Measurements from ENCODE around the gene SLF2. TPM values are rescaled to one million over a fixed set of nuclear protein-coding genes. Genes with fewer than 3 reads are reported as not detected.

The SLF2 gene
- total RNA-seq, 1 experiment from 2014 or later = 43.0 TPM

GRCh38 chr10:100930368-100930767 is 17.6 kb downstream of the SLF2 start:
- intact Hi-C loops (cut with micrococcal nuclease) = no loop called here
- POLR2A ChIA-PET = interaction anchor here (1.0 kb wide), 1 partner anchor 52 kb away, joined by 3 read pairs; no protein-coding TSS in a partner anchor
- ATAC-seq (peak; percentile 76), DNase-seq (ENCODE audit: low read depth, low spot score) (no peak)
- Histone ChIP-seq H3K4me2 (ENCODE audit: low read length) (no peak overlapping the region), H3K27me3 (ENCODE audit: insufficient read depth, low read length) (no peaks in the 10 kb centered on the region), H3K9ac (ENCODE audit: low read length) (no peak overlapping the region), H3K36me3 (ENCODE audit: control insufficient read depth in 1 of 2, insufficient read depth in 2 of 2, low read length in 2 of 2) (peaks cover 50 to 52% of the 10 kb centered on the region in 2 experiments), H4K20me1 (ENCODE audit: insufficient read depth) (peaks cover 6% of the 10 kb centered on the region; the same call in 1 of the 2 replicates), H2AFZ (ENCODE audit: low read depth, low read length, poor library complexity, severe bottlenecking) (no peak overlapping the region), H3K4me1 (ENCODE audit: control insufficient read depth in 1 of 2, insufficient read depth in 2 of 2, low read length in 2 of 2) (no peaks in the 10 kb centered on the region), H3K9me3 (ENCODE audit: control insufficient read depth in 1 of 2, insufficient read depth in 1 of 2, low read depth in 1 of 2, low read length in 2 of 2) (no peaks in the 10 kb centered on the region), H3K9me2 (ENCODE audit: insufficient read depth) (no peaks in the 10 kb centered on the region), H3K79me2 (ENCODE audit: insufficient read depth, low read length) (no peaks in the 10 kb centered on the region), H3K27ac (ENCODE audit: low read depth, low read length) (no peak overlapping the region), H3K4me3 (replicated peaks in 1 of 2; ENCODE audit: low read depth in 1 of 2, low read length in 2 of 2) (no peak overlapping the region)
- TF ChIP-seq CTCF (IDR thresholded peaks at IDR 0.05 in 2 of 3, conservative IDR thresholded peaks at IDR 0.05 in 1 of 3; ENCODE audit: borderline replicate concordance in 1 of 3, insufficient read depth in 1 of 3, low read depth in 2 of 3, low read length in 2 of 3) (peak in 2 of 3 experiments; percentile 16 to 38; a peak in 3 of 6 replicates), POLR2A (IDR thresholded peaks at IDR 0.05; ENCODE audit: borderline replicate concordance, extremely low read depth, insufficient read depth, insufficient read length) (no peak)
- BruUV-seq (replicated peaks) = no TSS peak
- RAD21 ChIA-PET (ENCODE audit: low non-redundant PET in 1 of 2, low total read pairs in 2 of 2, uncharacterized antibody in 2 of 2, unreplicated experiment in 2 of 2) = no interaction called here
- CTCF ChIA-PET = interaction anchor here (1.1 to 1.3 kb wide), 2 partner anchors 9 to 10 kb away, joined by 3 to 8 read pairs; no protein-coding TSS in a partner anchor

- no peak overlapping the region for H3K4me2 ChIP-seq (ENCODE audit: low read length)
- no TSS peak for BruUV-seq (replicated peaks)
- H4K20me1 ChIP-seq (ENCODE audit: insufficient read depth) = peaks cover 6% of the 10 kb centered on the region; the same call in 1 of the 2 replicates
- H3K9me3 ChIP-seq (ENCODE audit: control insufficient read depth in 1 of 2, insufficient read depth in 1 of 2, low read depth in 1 of 2, low read length in 2 of 2) = no peaks in the 10 kb centered on the region
- TF ChIP-seq RAD21 (IDR thresholded peaks at IDR 0.05; ENCODE audit: low read depth) = peak; percentile 41
- TF ChIP-seq TCF7L2 (IDR thresholded peaks at IDR 0.05; ENCODE audit: borderline replicate concordance, extremely low read depth, insufficient read depth, insufficient read length) = no peak
- TF ChIP-seq SRF (IDR thresholded peaks at IDR 0.05; ENCODE audit: low read depth) = no peak
- TF ChIP-seq CTCF (IDR thresholded peaks at IDR 0.05 in 2 of 3, conservative IDR thresholded peaks at IDR 0.05 in 1 of 3; ENCODE audit: borderline replicate concordance in 1 of 3, insufficient read depth in 1 of 3, low read depth in 2 of 3, low read length in 2 of 3) = peak; percentile 50 to 89 (median 83)
- no peak for TF ChIP-seq MAX (IDR thresholded peaks at IDR 0.05)
- ChIA-PET CTCF (interaction anchor here (0.6 to 2.1 kb wide), 8 partner anchors 9 to 374 kb away, joined by 3 to 15 read pairs (median 3); partner anchors contain the start of gene SLF2), POLR2A (no interaction called here), RAD21 (ENCODE audit: low non-redundant PET in 1 of 2, low total read pairs in 2 of 2, uncharacterized antibody in 2 of 2, unreplicated experiment in 2 of 2) (no interaction called here)
- intact Hi-C loops (cut with micrococcal nuclease) = no loop called here
- H3K79me2 ChIP-seq (ENCODE audit: insufficient read depth, low read length) = no peaks in the 10 kb centered on the region
- ATAC-seq = peak; percentile 75
- no peak overlapping the region for H2AFZ ChIP-seq (ENCODE audit: low read depth, low read length, poor library complexity, severe bottlenecking)
- H3K36me3 ChIP-seq (ENCODE audit: control insufficient read depth in 1 of 2, insufficient read depth in 2 of 2, low read length in 2 of 2) = peaks cover 47 to 48% of the 10 kb centered on the region in 2 experiments
- no peak overlapping the region for H3K4me3 ChIP-seq (replicated peaks in 1 of 2; ENCODE audit: low read depth in 1 of 2, low read length in 2 of 2)
- H3K27me3 ChIP-seq (ENCODE audit: insufficient read depth, low read length) = no peaks in the 10 kb centered on the region
- DNase-seq (ENCODE audit: low read depth, low spot score) = no peak
- no peaks in the 10 kb centered on the region for H3K4me1 ChIP-seq (ENCODE audit: control insufficient read depth in 1 of 2, insufficient read depth in 2 of 2, low read length in 2 of 2)
- no peak overlapping the region for H3K9ac ChIP-seq (ENCODE audit: low read length)
- no peak overlapping the region for H3K27ac ChIP-seq (ENCODE audit: low read depth, low read length)
- H3K9me2 ChIP-seq (ENCODE audit: insufficient read depth) = no peaks in the 10 kb centered on the region
Observed at GRCh38 chr10:100934084-100934659, 21.4 kb downstream of the SLF2 start.

Measured in HCT116 (cell line).